HFFc6 (cell line): ENCODE results near the gene GPX3. TPM values are rescaled to one million over a fixed set of nuclear protein-coding genes. Genes with fewer than 3 reads are reported as not detected.

Experiments used
- DNase-seq: peaks from one replicate; pipeline ENCODE4 v3.0.0-alpha.2; 2018
- H3K27ac Mint-ChIP-seq: 2 replicates; pipeline ENCODE4 v1.8.0; 2020; ENCODE audit warnings: mild to moderate bottlenecking, mixed read lengths
- H3K27me3 Mint-ChIP-seq: 2 replicates; pipeline ENCODE4 v1.8.0; 2021; ENCODE audit warnings: mild to moderate bottlenecking, moderate library complexity, mixed read lengths; ENCODE audit not compliant: insufficient read depth
- H3K36me3 Mint-ChIP-seq: 2 replicates; pipeline ENCODE4 v1.8.0; 2021; ENCODE audit warnings: low read depth, mixed read lengths
- H3K4me1 Mint-ChIP-seq: 2 replicates; pipeline ENCODE4 v1.8.0; 2020; ENCODE audit warnings: low read depth, mixed read lengths
- H3K4me3 Mint-ChIP-seq: 2 replicates; pipeline ENCODE4 v1.8.0; 2020; ENCODE audit warnings: mild to moderate bottlenecking, moderate library complexity, mixed read lengths
- H3K9me3 Mint-ChIP-seq: 2 replicates; pipeline ENCODE4 v1.8.0; 2020; ENCODE audit warnings: mild to moderate bottlenecking, mixed read lengths
- CTCF ChIP-seq: fragments of 200-600 bp; sonication (generic); IDR thresholded peaks from 2 replicates; pipeline ENCODE4 v1.5.0; 2021; ENCODE audit warnings: antibody characterized with exemption, mild to moderate bottlenecking
- total RNA-seq, 6 experiments: library from RNA; stranded (reverse); fragmentation: NEBNext Ultra II Directional; extraction: Animal tissue kit (Norgen Biotek cat#: 25700); gene quantifications; 2 replicates in 1 of 6; 3 replicates in 5 of 6; pipeline ENCODE4 v1.2.3, GENCODE V29; 2021

GPX3 gene
- total RNA-seq, 6 experiments from 2014 or later = 0.66 to 1.2 (median 0.77) TPM

- no peak for TF ChIP-seq CTCF
- Mint-ChIP-seq H3K36me3 (peaks cover 33% of the 10 kb centered on the region), H3K27me3 (peaks cover 1% of the 10 kb centered on the region; the same call in 1 of the 2 replicates), H3K9me3 (no peaks in the 10 kb centered on the region), H3K27ac (peak overlapping the region; percentile 84), H3K4me3 (peak overlapping the region; percentile 57), H3K4me1 (peaks cover 49% of the 10 kb centered on the region)
- no peak for DNase-seq
Observed at GRCh38 chr5:151038801-151039238, 18.4 kb downstream of the GPX3 start.

GRCh38 chr5:151039665-151040064 is 19.3 kb downstream of the GPX3 start:
- H3K4me3 Mint-ChIP-seq = no peak overlapping the region
- DNase-seq = no peak
- TF ChIP-seq CTCF = no peak
- peaks cover 29% of the 10 kb centered on the region for H3K36me3 Mint-ChIP-seq
- H3K9me3 Mint-ChIP-seq = no peaks in the 10 kb centered on the region
- peak overlapping the region; percentile 33 for H3K27ac Mint-ChIP-seq
- H3K27me3 Mint-ChIP-seq = no peaks in the 10 kb centered on the region
- peaks cover 45% of the 10 kb centered on the region for H3K4me1 Mint-ChIP-seq

- Mint-ChIP-seq H3K9me3 (no peaks in the 10 kb centered on the region), H3K4me1 (peaks cover 40% of the 10 kb centered on the region), H3K27ac (peak overlapping the region; percentile 33), H3K4me3 (no peak overlapping the region), H3K27me3 (no peaks in the 10 kb centered on the region), H3K36me3 (peaks cover 27% of the 10 kb centered on the region)
- peak; percentile 17; the same call in 1 of the 2 replicates for TF ChIP-seq CTCF
- peak; percentile 21 for DNase-seq
Observed at GRCh38 chr5:151040211-151040747, 19.9 kb downstream of the GPX3 start.

GRCh38 chr5:151041577-151042268 is 21.3 kb downstream of the GPX3 start:
- Mint-ChIP-seq H3K36me3 (peaks cover 21% of the 10 kb centered on the region), H3K27ac (no peak overlapping the region), H3K27me3 (no peaks in the 10 kb centered on the region), H3K9me3 (no peaks in the 10 kb centered on the region), H3K4me3 (no peak overlapping the region), H3K4me1 (peaks cover 40% of the 10 kb centered on the region)
- DNase-seq = no peak
- no peak for TF ChIP-seq CTCF

- H3K4me3 Mint-ChIP-seq = no peak overlapping the region
- H3K27ac Mint-ChIP-seq = no peak overlapping the region
- no peaks in the 10 kb centered on the region for H3K9me3 Mint-ChIP-seq
- H3K36me3 Mint-ChIP-seq = peaks cover 21% of the 10 kb centered on the region
- H3K4me1 Mint-ChIP-seq = peaks cover 32% of the 10 kb centered on the region
- no peak for DNase-seq
- H3K27me3 Mint-ChIP-seq = no peaks in the 10 kb centered on the region
- TF ChIP-seq CTCF = no peak
Observed at GRCh38 chr5:151042453-151043093, 22.2 kb downstream of the GPX3 start.
